ENCODE data around the gene DENND1A. TPM values are rescaled to one million over a fixed set of nuclear protein-coding genes. Genes with fewer than 3 reads are reported as not detected.

DENND1A gene
- total and polyA plus RNA-seq, 2 of the 13 experiments (the other 11 are each of a cell fraction or from before 2014, with no cell fraction given) = 14.8 to 30.1 TPM

DNA sequence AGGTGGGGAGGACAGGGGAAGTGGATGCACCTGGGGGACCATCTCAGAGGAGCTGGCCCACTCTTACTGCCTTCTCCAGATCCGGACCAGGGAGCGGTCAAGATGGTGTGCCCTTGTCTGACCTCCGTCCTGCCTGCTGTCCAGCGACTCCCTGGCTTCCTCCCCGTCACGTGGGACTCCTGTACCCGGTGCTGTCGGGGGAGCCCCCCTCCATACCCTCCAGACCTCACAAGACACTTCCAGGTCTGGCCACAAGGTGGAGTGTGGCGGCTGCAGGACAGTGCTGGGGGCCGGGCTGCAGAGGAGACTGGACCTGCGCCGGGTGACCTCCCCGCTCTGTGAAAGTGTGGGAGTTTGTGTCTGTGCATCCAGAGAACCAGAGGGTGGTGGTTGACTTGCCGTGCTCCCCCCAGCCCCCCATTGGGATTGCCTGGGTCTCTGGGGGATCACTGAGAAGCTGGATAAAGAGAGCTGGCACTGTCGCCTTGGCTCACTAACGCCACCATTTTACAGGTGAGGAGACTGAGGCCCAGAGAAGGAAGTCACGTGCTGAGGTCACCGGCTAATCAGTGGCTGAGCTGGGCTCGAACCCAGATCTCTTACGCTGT is 575.8 kb downstream of the DENND1A start:
- peak; percentile 59 for DNase-seq (ENCODE audit: low spot score)
- Histone ChIP-seq H3K9me3 (ENCODE audit: low read length) (no peaks in the 10 kb centered on the region), H3K27me3 (ENCODE audit: control insufficient read depth in 1 of 2, insufficient read depth in 2 of 2, low read length in 2 of 2) (peaks cover 0 to 39% of the 10 kb centered on the region in 2 experiments; a peak in 4 of 5 replicates), H3K27ac (ENCODE audit: extremely low read length, insufficient read depth, low read length) (no peak overlapping the region), H3K9ac (ENCODE audit: insufficient read depth, low read depth, low read length) (no peak overlapping the region), H3K4me2 (ENCODE audit: low read depth, low read length) (peak overlapping the region; percentile 64), H3K36me3 (replicated peaks in 1 of 2; ENCODE audit: control insufficient read depth in 1 of 2, insufficient read depth in 2 of 2, low read length in 2 of 2) (no peaks in the 10 kb centered on the region), H3K79me2 (ENCODE audit: insufficient read depth, low read length) (no peaks in the 10 kb centered on the region), H2AFZ (ENCODE audit: low read length) (no peak overlapping the region), H3K4me3 (replicated peaks in 1 of 3; ENCODE audit: insufficient read depth in 1 of 3, low read depth in 2 of 3, low read length in 3 of 3) (peak overlapping the region in 1 of 3 experiments; percentile 54; a peak in 2 of 6 replicates), H4K20me1 (ENCODE audit: insufficient read depth, low read length) (no peaks in the 10 kb centered on the region), H3K4me1 (ENCODE audit: insufficient read depth, low read length) (peaks cover 66% of the 10 kb centered on the region)
- peak; percentile 76 for ATAC-seq
- no TSS peak for BruUV-seq (replicated peaks)
- ChIA-PET POLR2A (no interaction called here), CTCF (ENCODE audit: low intra/inter-chr PET ratio, low total read pairs) (interaction anchor here (1.1 to 4.0 kb wide), 2 partner anchors 31 to 272 kb away, joined by 3 to 35 read pairs; no protein-coding TSS in a partner anchor)
- intact Hi-C loops (cut with micrococcal nuclease; ENCODE audit: unreplicated experiment) (loop anchor here (1.0 kb wide), 1 partner anchor 31 kb away; no protein-coding TSS in a partner anchor), in situ Hi-C loops (cut with HindIII; ENCODE audit: extremely low pct_ligation_motif_present, low pct_unique_long_range_greater_than_20kb) (loop anchor here (5.0 kb wide), 2 partner anchors 33 to 272 kb away; no protein-coding TSS in a partner anchor)
- FAIRE-seq = peak; percentile 4
- 34% methylated on average over 5 of the region's 20 CpGs for WGBS (ENCODE audit: low lambda C conversion rate)
- TF ChIP-seq CEBPB (IDR thresholded peaks at IDR 0.05; ENCODE audit: borderline replicate concordance, low read depth, low read length) (no peak), ARNT2 (CRISPR knock-in tag; IDR thresholded peaks at IDR 0.05; ENCODE audit: low read depth) (0 out of 2 replicates have a peak, but pooled peaks have one; percentile 55), ZNF546 (CRISPR knock-in tag; conservative IDR thresholded peaks at IDR 0.05) (no peak), RBFOX2 (IDR thresholded peaks at IDR 0.05; ENCODE audit: low read depth, low read length) (no peak), ZNF503 (CRISPR knock-in tag; IDR thresholded peaks at IDR 0.05) (no peak), ZNF615 (CRISPR knock-in tag; IDR thresholded peaks at IDR 0.05; ENCODE audit: borderline replicate concordance) (no peak), RARG (CRISPR knock-in tag; IDR thresholded peaks at IDR 0.05; ENCODE audit: low read depth) (no peak), ZNF121 (CRISPR knock-in tag; IDR thresholded peaks at IDR 0.05) (no peak), ZNF451 (CRISPR knock-in tag; IDR thresholded peaks at IDR 0.05) (peak; percentile 44; the same call in 1 of the 2 replicates), TEAD3 (CRISPR knock-in tag; optimal IDR thresholded peaks at IDR 0.05; ENCODE audit: borderline replicate concordance) (no peak), TARDBP (CRISPR knock-in tag; IDR thresholded peaks at IDR 0.05) (peak; percentile 32; the same call in 1 of the 2 replicates), HNRNPLL (IDR thresholded peaks at IDR 0.05; ENCODE audit: low read depth, low read length, poor library complexity, severe bottlenecking) (peak; percentile 52), MZF1 (CRISPR knock-in tag; IDR thresholded peaks at IDR 0.05; ENCODE audit: borderline replicate concordance) (peak; percentile 24; the same call in 1 of the 2 replicates), ZFP36L2 (CRISPR knock-in tag; IDR thresholded peaks at IDR 0.05) (no peak), CTCF (CRISPR knock-in tag; IDR thresholded peaks at IDR 0.05) (peak; percentile 97), RFX3 (CRISPR knock-in tag; IDR thresholded peaks at IDR 0.05) (no peak), MTF2 (CRISPR knock-in tag; IDR thresholded peaks at IDR 0.05; ENCODE audit: borderline replicate concordance) (peak; percentile 47; the same call in 1 of the 2 replicates), HDAC1 (CRISPR knock-in tag; IDR thresholded peaks at IDR 0.05) (no peak), CBX5 (CRISPR knock-in tag; IDR thresholded peaks at IDR 0.05; ENCODE audit: borderline replicate concordance) (no peak), ZSCAN25 (CRISPR knock-in tag; IDR thresholded peaks at IDR 0.05) (peak; percentile 76)
- TF ChIP-seq, protein P1, sequence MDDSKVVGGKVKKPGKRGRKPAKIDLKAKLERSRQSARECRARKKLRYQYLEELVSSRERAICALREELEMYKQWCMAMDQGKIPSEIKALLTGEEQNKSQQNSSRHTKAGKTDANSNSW (CRISPR knock-in tag; IDR thresholded peaks at IDR 0.05; ENCODE audit: borderline replicate concordance) = no peak
